Dermis microvascular lymphatic vessel endothelial cell (primary cell): ENCODE data around the gene PMCH. TPM values are rescaled to one million over a fixed set of nuclear protein-coding genes. Genes with fewer than 3 reads are reported as not detected.
"Not testable (repeated sequence)": the region's sequence is repeated elsewhere in the genome, so short reads cannot be mapped to it uniquely, and the experiment has no call there.

Experiments
- DNase-seq, 2 donors: peaks; one replicate each; pipeline versions ENCODE4 v3.0.0 to v3.0.0-alpha.2; 2010; ENCODE audit warnings: low read depth in 2 of 2
- total RNA-seq: library from RNA; depleted of rRNA; stranded (reverse); fragments of >200 nt; gene quantifications from 2 replicates; pipeline ENCODE4 v1.2.1, GENCODE V29; 2014

PMCH gene
- total RNA-seq = not detected in 2 replicates

- peak in 1 of 2 donors; percentile 79 for DNase-seq
Measured at GRCh38 chr12:102197789-102198188, at the start of gene PMCH. Gene PMCH, minus strand, starts transcription at chr12:102197833. Its CDS starts 63 bp downstream, at chr12:102197770.

DNA sequence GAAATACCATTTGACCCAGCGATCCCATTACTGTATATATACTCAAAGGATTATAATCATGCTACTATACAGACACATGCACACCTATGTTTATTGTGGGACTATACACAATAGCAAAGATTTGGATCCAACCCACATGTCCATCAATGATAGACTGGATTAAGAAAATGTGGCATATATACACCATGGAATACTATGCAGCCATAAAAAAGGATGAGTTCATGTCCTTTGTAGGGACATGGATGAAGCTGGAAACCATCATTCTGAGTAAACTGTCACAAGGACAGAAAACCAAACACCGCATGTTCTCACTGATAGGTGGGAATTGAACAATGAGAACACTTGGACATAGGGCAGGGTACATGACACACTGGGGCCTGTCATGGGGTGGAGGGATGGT lies 43.2 kb upstream of the PMCH start:
- DNase-seq = not testable (repeated sequence)

GRCh38 chr12:102234599-102234998 lies 37.0 kb upstream of the PMCH start:
- DNase-seq = no peak

DNA sequence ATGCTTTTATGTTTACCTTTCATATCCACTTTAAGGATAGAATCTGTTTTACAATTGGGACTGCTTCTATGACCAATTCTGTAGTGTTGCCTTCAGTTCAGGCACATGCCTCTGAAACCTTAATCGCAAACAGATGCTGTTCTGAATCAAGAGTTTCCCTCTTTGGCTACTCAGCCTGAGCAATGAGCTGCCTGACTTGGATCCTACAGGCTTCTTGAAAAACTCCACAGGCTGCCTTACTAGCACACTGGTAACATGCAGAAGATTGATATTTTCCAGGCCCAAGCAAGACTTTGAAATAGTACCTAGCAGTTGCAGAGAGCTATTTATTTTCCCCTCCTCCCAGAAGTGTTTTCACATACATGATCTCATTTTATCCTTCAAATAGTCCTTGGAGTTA lies 34.8 kb upstream of the PMCH start:
- no peak for DNase-seq

DNA sequence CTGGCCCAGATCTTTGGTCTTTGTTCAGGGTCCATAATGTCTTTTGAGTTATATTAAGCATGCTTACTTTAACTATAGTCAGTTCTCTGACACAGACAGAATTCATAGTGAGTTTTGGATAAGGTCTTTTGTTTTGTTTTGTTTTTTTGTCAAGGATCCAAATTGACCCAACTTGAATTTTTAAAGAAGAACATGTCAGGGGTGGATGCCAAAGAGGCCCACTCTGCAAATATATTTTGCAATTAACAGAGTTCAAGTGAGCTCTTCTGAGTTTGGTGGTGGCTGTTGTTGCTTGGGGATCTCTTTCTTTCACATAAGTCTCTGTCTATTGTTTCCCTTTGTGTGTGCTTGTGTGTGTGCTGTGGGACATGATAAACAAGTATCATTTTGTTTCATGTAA lies 34.4 kb upstream of the PMCH start:
- DNase-seq = no peak

GRCh38 chr12:102227954-102228353 lies 30.3 kb upstream of the PMCH start:
- DNase-seq = no peak

GRCh38 chr12:102220736-102221135 lies 23.1 kb upstream of the PMCH start:
- no peak for DNase-seq

DNA sequence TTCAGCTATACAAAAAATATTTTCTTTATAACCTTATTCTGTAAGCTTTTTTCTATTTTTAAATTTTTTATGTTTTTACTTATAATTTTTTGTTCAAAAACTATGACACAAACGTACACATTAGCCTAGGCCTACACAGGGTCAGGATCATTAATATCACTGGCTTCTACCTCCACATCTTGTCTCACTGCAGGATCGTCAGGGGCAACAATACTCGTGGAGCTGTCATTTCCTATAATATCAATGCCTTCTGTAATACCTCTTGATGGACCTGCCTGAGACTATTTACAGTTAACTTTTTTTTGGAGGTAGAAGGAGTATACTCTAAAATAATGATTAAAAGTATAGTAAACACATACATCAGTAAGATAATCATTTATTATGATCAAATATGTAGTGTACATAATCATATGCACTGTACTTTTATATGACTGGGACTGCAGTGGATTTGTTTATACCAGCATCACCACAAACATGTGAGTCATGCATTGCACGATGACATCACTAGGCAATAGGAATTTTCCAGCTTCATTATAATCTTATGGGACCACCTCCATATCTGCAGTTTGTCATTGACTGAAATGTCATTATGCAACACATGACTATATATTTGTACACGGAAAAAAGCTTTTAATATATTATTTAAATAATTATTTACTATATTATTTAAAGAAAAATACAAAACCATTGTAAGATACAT lies 18.5 kb upstream of the PMCH start:
- peak in 1 of 2 donors; percentile 49 for DNase-seq

- DNase-seq = no peak
Measured at GRCh38 chr12:102204025-102204424, 6.4 kb upstream of the PMCH start.

DNA sequence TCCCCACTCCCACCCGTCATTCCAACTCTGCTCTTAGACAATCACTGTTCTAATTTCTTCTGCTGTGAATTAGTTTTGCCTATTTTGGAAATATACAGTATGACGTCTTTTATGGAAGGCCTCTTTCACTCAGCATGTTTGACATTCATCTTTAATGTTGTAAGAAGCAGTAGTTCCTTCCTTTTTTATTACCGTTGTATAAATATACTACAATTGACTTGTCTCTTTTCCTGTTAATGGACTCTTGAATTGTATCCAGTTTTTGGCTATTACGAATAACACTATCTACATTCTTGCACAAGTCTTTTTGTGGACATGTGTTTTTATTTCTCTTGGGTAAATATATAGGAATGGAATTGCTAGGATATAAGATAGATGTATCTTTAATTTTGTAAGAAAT lies 4.9 kb upstream of the PMCH start:
- peak in 1 of 2 donors; percentile 9 for DNase-seq

- no peak for DNase-seq
Measured at GRCh38 chr12:102201436-102202061, 3.9 kb upstream of the PMCH start.

DNA sequence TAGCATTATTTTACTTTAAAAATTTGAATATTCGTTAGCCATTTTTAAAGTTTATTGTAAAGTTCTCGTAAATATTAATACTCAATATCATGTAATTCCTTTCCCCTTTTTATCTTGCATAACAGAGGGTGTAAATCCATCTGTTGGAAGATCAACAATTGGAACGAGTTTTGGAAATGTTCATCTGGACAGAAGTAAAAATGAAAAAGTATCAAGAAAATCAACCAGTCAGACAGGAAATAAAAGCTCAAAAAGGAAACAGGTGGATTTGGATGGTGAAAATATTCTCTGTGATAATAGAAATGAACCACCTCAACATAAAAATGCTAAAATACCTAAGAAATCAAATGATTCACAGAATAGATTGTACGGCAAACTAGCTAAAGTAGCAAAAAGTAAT lies 1.8 kb downstream of the PMCH start:
- DNase-seq = peak; percentile 63 to 64

- peak; percentile 67 to 87 for DNase-seq
Measured at GRCh38 chr12:102182635-102183034, 15.0 kb downstream of the PMCH start.

GRCh38 chr12:102174761-102175160 lies 22.9 kb downstream of the PMCH start:
- peak; percentile 49 to 55 for DNase-seq

DNA sequence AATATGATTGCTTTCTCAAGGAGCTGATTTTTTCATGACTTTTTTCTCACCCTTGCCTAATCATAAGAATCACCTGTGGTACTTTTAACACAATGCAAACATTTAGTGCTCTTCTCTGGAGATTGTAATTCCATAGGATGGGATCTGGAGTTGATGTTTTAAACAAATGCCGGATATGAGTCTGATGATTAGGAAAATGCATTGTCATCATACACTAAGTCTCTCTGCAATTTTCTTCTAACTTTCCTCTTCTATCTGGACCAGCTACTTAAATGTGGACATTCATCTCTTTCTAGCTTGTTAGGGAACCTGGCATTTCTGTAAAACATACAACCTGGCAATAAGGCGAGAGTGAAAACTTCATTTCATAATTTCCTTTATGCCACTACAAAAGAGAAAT lies 23.5 kb downstream of the PMCH start:
- peak in 1 of 2 donors; percentile 48 for DNase-seq

DNA sequence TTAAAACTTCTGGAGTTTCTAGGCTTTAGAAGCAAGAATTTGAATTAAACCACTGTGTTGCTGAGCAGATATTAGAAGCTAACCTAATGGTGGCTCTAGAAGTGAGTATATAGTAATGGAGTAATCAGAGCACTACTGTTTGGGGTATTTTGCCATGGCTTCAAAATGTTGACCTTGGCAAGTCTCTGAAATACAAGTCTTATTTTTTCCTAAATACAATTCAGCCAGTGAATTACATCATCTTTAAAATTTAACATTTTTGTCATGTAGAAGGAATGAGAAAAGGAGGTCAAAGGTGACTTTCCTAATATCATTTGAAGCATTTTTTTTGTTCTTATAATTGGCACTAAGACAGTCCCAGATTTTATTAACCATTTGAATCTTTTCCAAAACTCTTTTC lies 25.2 kb downstream of the PMCH start:
- DNase-seq = peak; percentile 83 to 86

GRCh38 chr12:102171951-102172350 lies 25.7 kb downstream of the PMCH start:
- no peak for DNase-seq

DNA sequence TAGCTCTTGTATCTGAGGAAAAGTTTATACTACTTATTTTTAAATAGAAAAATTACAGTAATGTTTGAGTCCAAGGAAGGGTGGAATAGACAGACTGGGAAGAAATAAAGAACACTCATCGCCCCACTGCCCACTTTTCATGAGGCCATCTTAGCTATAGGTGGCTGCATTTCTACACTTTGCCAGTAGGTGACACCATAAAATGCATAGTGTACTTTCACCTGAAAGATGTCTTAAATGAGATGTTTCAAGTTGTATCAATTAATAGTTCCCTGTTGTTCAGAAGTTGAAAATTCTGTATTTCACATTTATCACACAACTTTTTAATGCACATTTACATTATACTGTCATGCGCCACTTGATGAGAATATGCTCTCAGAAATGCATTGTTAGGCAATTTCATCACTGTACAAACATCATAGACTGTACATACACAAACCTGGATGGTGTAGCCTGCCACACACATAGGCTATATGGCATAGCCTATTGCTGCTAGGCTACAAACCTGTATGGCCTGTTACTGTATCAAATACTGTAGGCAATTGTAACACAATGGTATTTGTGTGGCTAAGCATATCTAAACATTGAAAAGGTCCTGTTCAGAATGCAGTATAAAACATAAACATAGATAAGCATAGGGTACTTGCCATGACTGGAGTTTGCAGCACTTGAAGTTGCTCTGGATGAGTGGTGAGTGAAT lies 27.6 kb downstream of the PMCH start:
- DNase-seq = peak; percentile 25 to 64

- no peak for DNase-seq
Measured at GRCh38 chr12:102167821-102168604, 29.6 kb downstream of the PMCH start.

DNA sequence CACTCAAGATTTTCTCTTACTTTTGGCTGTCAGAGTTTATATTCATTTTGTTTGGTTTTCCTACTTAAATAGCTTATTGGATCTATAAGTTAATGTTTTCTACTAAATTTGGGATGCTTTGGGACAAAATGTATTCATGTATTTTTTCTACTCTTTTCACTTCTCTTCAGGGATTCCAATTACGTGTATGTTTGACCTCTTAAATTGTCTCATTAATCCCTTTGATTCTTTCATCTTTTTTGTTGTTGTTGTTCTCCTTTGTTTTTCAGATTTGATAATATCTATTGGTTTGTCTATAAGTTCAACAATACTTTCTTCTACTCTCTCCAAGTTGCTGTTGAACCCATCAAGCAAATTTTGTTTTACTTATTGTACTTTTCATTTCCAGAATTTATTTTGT lies 34.2 kb downstream of the PMCH start:
- no peak for DNase-seq

DNA sequence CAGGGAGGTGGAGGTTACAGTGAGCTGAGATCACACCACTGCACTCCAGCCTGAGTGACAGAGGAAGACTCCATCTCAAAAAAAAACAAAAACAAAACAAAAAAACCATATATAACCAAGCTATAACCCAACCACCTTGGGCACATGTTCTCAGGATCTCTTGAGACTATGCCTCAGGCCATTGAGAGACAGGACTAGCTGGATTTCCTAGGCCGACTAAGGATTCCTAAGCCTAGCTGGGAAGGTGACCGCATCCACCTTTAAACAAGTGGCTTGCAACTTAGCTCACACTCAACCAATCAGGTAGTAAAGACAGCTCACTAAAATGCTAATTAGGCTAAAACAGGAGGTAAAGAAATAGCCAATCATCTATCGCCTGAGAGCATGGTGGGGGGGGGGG lies 42.4 kb downstream of the PMCH start:
- DNase-seq = not testable (repeated sequence)

DNA sequence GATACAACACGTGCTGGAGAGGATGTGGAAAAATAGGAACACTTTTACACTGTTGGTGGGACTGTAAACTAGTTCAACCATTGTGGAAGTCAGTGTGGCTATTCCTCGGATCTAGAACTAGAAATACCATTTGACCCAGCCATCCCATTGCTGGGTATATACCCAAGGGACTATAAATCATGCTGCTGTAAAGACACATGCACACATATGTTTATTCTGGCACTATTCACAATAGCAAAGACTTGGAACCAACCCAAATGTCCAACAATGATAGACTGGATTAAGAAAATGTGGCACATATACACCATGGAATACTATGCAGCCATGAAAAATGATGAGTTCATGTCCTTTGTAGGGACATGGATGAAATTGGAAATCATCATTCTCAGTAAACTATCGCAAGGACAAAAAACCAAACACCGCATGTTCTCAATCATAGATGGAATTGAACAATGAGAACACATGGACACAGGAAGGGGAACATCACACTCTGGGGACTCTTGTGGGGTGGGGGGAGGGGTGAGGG lies 50.5 kb downstream of the PMCH start:
- DNase-seq = not testable (repeated sequence)
